ENCODE data around the gene CACFD1.

GRCh38 chr9:133437753-133438531 lies 21.8 kb upstream of the CACFD1 start:
- TF ChIP-seq POLR2AphosphoS5 (IDR thresholded peaks at IDR 0.05; ENCODE audit: low read depth, low read length) (no peak), POLR2A (IDR thresholded peaks at IDR 0.05; ENCODE audit: low read depth, low read length) (no peak)
